PFSK-1 (cell line): ENCODE data around the gene PCBD1.

Experiments
- POLR2AphosphoS5 ChIP-seq: IDR thresholded peaks from 2 replicates; pipeline ENCODE4 v1.6.1; 2012; ENCODE audit warnings: low read depth, mild to moderate bottlenecking, control low read depth, low read length, moderate library complexity
- TAF1 ChIP-seq: IDR thresholded peaks from 2 replicates; pipeline ENCODE4 v1.6.1; 2012; ENCODE audit warnings: low read length, control low read depth, borderline replicate concordance; ENCODE audit not compliant: insufficient read depth
- TF ChIP-seq, protein P1 (sequence below), 2 experiments: IDR thresholded peaks; 2 replicates each; pipeline versions ENCODE4 v1.6.1 to v1.8.0; 2011 to 2012; ENCODE audit warnings: low read depth in 2 of 2, low read length in 2 of 2, control low read depth in 1 of 2, inconsistent platforms in 1 of 2, mild to moderate bottlenecking in 1 of 2, moderate library complexity in 1 of 2; ENCODE audit not compliant: insufficient read depth in 1 of 2

DNA sequence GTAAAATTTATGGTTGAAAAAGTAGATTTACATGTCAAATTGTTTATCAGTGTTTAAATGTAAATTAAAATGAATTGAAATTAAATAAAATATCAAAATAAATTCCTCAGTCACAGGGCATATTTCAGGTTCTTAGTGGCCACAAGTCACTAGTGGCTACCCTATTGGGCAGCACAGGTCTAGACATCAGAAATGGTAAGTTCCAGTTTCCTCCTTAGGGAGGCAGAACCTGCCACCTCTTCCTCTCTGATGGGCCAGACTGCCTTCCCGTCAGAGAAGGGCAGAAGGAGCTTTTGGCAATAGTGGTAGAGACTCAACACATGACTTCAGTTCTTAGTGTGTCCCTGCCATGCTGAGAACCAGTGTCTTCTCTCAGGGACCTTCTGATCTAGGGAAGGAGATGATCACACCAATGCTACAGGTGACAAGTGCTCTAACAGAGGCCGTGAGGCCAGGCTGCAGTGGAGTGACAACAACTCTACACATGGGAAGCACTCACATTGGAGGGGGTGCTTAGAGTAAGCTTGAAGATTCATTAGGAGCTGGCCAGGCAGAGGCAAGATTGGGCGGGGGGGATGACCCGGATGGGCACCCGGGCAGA, 14.4 kb upstream of the PCBD1 start:
- TF ChIP-seq, protein P1, sequence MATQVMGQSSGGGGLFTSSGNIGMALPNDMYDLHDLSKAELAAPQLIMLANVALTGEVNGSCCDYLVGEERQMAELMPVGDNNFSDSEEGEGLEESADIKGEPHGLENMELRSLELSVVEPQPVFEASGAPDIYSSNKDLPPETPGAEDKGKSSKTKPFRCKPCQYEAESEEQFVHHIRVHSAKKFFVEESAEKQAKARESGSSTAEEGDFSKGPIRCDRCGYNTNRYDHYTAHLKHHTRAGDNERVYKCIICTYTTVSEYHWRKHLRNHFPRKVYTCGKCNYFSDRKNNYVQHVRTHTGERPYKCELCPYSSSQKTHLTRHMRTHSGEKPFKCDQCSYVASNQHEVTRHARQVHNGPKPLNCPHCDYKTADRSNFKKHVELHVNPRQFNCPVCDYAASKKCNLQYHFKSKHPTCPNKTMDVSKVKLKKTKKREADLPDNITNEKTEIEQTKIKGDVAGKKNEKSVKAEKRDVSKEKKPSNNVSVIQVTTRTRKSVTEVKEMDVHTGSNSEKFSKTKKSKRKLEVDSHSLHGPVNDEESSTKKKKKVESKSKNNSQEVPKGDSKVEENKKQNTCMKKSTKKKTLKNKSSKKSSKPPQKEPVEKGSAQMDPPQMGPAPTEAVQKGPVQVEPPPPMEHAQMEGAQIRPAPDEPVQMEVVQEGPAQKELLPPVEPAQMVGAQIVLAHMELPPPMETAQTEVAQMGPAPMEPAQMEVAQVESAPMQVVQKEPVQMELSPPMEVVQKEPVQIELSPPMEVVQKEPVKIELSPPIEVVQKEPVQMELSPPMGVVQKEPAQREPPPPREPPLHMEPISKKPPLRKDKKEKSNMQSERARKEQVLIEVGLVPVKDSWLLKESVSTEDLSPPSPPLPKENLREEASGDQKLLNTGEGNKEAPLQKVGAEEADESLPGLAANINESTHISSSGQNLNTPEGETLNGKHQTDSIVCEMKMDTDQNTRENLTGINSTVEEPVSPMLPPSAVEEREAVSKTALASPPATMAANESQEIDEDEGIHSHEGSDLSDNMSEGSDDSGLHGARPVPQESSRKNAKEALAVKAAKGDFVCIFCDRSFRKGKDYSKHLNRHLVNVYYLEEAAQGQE (IDR thresholded peaks at IDR 0.05; ENCODE audit: insufficient read depth in 1 of 2, low read depth in 2 of 2, low read length in 2 of 2), result no peak
- TF ChIP-seq POLR2AphosphoS5, result no peak
- no peak for TF ChIP-seq TAF1
